OCI-LY3 (cell line): ENCODE measurements around the gene OTOA.

Experiments used
- H2AFZ ChIP-seq: fragments of 200-600, 300-600 bp; shearing (Covaris generic); 2 replicates; pipeline ENCODE4 v1.6.0; 2014; ENCODE audit warnings: antibody characterized with exemption, low read depth, low read length
- H3K27ac ChIP-seq: fragments of 200-600, 300-600 bp; sonication (generic); 2 replicates; pipeline ENCODE4 v1.5.1; 2014; ENCODE audit warnings: mild to moderate bottlenecking, low read length, moderate library complexity, mixed read lengths
- H3K27me3 ChIP-seq: fragments of 200-600, 300-600 bp; sonication (generic); 2 replicates; pipeline ENCODE4 v1.6.1; 2014; ENCODE audit warnings: low read depth, low read length, mixed read lengths
- H3K36me3 ChIP-seq: fragments of 200-600, 300-600 bp; sonication (generic); replicated peaks from 2 replicates; pipeline ENCODE3; 2014; ENCODE audit warnings: low read depth, low read length, mixed read lengths
- H3K4me1 ChIP-seq: fragments of 300-600, 200-600 bp; sonication (generic); 2 replicates; pipeline ENCODE4 v1.6.1; 2014; ENCODE audit warnings: low read length, mixed read lengths
- H3K4me2 ChIP-seq: fragments of 200-600, 300-600 bp; sonication (generic); 2 replicates; pipeline ENCODE4 v1.6.1; 2014; ENCODE audit warnings: low read length, mixed read lengths
- H3K4me3 ChIP-seq: fragments of 300-600, 200-600 bp; sonication (generic); 2 replicates; pipeline ENCODE4 v1.5.1; 2014; ENCODE audit warnings: antibody characterized with exemption, mild to moderate bottlenecking, low read length, moderate library complexity
- H3K79me2 ChIP-seq: fragments of 300-600, 200-600 bp; shearing (Covaris generic); 2 replicates; pipeline ENCODE4 v1.6.1; 2014; ENCODE audit warnings: mild to moderate bottlenecking, low read length, mixed read lengths
- H3K9ac ChIP-seq: fragments of 300-600, 200-600 bp; shearing (Covaris generic); 2 replicates; pipeline ENCODE4 v1.6.0; 2014; ENCODE audit warnings: mild to moderate bottlenecking, low read length, moderate library complexity
- H3K9me3 ChIP-seq: fragments of 200-600, 300-600 bp; shearing (Covaris generic); 2 replicates; pipeline ENCODE4 v1.6.1; 2014; ENCODE audit warnings: low read length, mixed read lengths; ENCODE audit not compliant: insufficient read depth
- H4K20me1 ChIP-seq: fragments of 200-600, 300-600 bp; sonication (generic); 2 replicates; pipeline ENCODE4 v1.6.1; 2016; ENCODE audit warnings: low read length, mixed read lengths; ENCODE audit not compliant: insufficient read depth
- EZH2phosphoT487 ChIP-seq: fragments of 200-600 bp; shearing (Covaris generic); IDR thresholded peaks from 2 replicates; pipeline ENCODE4 v1.6.1; 2018; ENCODE audit warnings: antibody characterized with exemption, mixed run types, low read depth
- TF ChIP-seq, protein P1 (sequence below): fragments of 200-600, 300-600 bp; sonication (generic); IDR thresholded peaks from 2 replicates; pipeline ENCODE4 v1.5.1; 2014; ENCODE audit warnings: antibody characterized with exemption, low read length, low read depth

OTOA gene

GRCh38 chr16:21638573-21638975 is 25.2 kb upstream of the OTOA start:
- Histone ChIP-seq H3K9ac (no peak overlapping the region), H4K20me1 (no peaks in the 10 kb centered on the region), H3K27ac (no peak overlapping the region), H3K79me2 (no peaks in the 10 kb centered on the region), H3K9me3 (no peaks in the 10 kb centered on the region), H3K27me3 (no peaks in the 10 kb centered on the region), H3K36me3 (no peaks in the 10 kb centered on the region), H3K4me2 (no peak overlapping the region), H2AFZ (no peak overlapping the region), H3K4me3 (no peak overlapping the region), H3K4me1 (peaks cover 18% of the 10 kb centered on the region)
- TF ChIP-seq, protein P1, sequence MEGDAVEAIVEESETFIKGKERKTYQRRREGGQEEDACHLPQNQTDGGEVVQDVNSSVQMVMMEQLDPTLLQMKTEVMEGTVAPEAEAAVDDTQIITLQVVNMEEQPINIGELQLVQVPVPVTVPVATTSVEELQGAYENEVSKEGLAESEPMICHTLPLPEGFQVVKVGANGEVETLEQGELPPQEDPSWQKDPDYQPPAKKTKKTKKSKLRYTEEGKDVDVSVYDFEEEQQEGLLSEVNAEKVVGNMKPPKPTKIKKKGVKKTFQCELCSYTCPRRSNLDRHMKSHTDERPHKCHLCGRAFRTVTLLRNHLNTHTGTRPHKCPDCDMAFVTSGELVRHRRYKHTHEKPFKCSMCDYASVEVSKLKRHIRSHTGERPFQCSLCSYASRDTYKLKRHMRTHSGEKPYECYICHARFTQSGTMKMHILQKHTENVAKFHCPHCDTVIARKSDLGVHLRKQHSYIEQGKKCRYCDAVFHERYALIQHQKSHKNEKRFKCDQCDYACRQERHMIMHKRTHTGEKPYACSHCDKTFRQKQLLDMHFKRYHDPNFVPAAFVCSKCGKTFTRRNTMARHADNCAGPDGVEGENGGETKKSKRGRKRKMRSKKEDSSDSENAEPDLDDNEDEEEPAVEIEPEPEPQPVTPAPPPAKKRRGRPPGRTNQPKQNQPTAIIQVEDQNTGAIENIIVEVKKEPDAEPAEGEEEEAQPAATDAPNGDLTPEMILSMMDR, result no peak
- TF ChIP-seq EZH2phosphoT487, result no peak

DNA sequence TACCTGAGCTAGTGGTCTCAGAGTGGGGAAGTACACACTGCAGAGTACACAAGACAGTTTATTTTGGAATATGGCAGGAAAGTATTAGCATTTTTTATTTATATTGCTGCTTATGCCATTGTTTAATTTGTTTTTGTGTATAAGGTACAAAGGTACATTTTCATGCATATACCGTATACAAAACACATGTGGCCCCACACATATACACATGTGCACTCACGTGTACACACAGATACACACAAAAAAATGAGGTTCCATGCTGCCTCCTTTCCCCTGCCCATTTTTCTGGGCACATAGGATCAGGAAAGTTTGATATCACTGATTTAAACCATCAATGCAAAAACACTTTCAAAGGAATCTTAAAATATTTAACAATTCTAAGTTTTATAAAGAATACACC is 24.3 kb upstream of the OTOA start:
- TF ChIP-seq EZH2phosphoT487, result no peak
- TF ChIP-seq, protein P1, result no peak
- Histone ChIP-seq H4K20me1 (no peaks in the 10 kb centered on the region), H3K4me1 (peaks cover 27% of the 10 kb centered on the region), H2AFZ (no peak overlapping the region), H3K27me3 (no peaks in the 10 kb centered on the region), H3K9me3 (no peaks in the 10 kb centered on the region), H3K36me3 (no peaks in the 10 kb centered on the region), H3K4me3 (no peak overlapping the region), H3K9ac (no peak overlapping the region), H3K27ac (no peak overlapping the region), H3K79me2 (no peaks in the 10 kb centered on the region), H3K4me2 (no peak overlapping the region)

- H3K36me3 ChIP-seq, result no peaks in the 10 kb centered on the region
- H4K20me1 ChIP-seq, result no peaks in the 10 kb centered on the region
- no peak overlapping the region for H3K4me2 ChIP-seq
- TF ChIP-seq, protein P1, result no peak
- no peak for TF ChIP-seq EZH2phosphoT487
- peaks cover 49% of the 10 kb centered on the region for H3K4me1 ChIP-seq
- no peaks in the 10 kb centered on the region for H3K9me3 ChIP-seq
- H3K9ac ChIP-seq, result no peak overlapping the region
- no peaks in the 10 kb centered on the region for H3K27me3 ChIP-seq
- H3K79me2 ChIP-seq, result peaks cover 11% of the 10 kb centered on the region
- H3K4me3 ChIP-seq, result no peak overlapping the region
- H2AFZ ChIP-seq, result no peak overlapping the region
- no peak overlapping the region for H3K27ac ChIP-seq
Observed at GRCh38 chr16:21641916-21642315, 21.9 kb upstream of the OTOA start.

DNA sequence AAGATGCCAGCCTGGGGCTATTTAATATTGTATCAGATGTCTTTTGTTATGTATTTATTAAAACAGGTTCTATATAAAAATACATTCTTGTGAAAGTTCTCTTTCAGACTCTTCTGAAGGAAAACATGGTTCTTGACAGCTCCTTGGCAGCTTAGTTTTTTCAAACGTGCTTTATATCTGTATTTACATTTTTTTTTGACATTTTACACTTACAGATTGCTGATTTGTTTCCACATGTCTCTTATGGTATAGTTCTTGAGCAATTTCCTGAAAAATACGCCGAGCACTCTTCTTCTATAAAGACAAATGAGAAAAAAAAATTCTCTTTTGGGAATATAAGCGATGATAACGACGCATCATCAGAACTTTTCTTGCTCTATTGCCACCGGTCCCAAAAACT is 20.9 kb upstream of the OTOA start:
- H4K20me1 ChIP-seq, result no peaks in the 10 kb centered on the region
- no peaks in the 10 kb centered on the region for H3K36me3 ChIP-seq
- H3K4me1 ChIP-seq, result peaks cover 58% of the 10 kb centered on the region
- H3K79me2 ChIP-seq, result peaks cover 19% of the 10 kb centered on the region
- H3K4me2 ChIP-seq, result no peak overlapping the region
- TF ChIP-seq EZH2phosphoT487, result no peak
- TF ChIP-seq, protein P1, result no peak
- H3K27ac ChIP-seq, result no peak overlapping the region
- H3K9ac ChIP-seq, result no peak overlapping the region
- no peak overlapping the region for H2AFZ ChIP-seq
- H3K9me3 ChIP-seq, result no peaks in the 10 kb centered on the region
- no peaks in the 10 kb centered on the region for H3K27me3 ChIP-seq
- H3K4me3 ChIP-seq, result no peak overlapping the region
